Peyer's patch (tissue), 4 donors: Measurements from ENCODE around the gene MTRFR. TPM values are rescaled to one million over a fixed set of nuclear protein-coding genes. Genes with fewer than 3 reads are reported as not detected.
"Not testable (repeated sequence)": the region's sequence is repeated elsewhere in the genome, so short reads cannot be mapped to it uniquely, and the experiment has no call there.

Experiments
- DNase-seq, 3 donors: peaks; one replicate each; pipeline ENCODE4 v3.0.0-alpha.2; 2017 to 2019
- H3K27ac ChIP-seq, 4 donors: fragments of 200-600 bp; sonication (generic); one replicate each; pipeline ENCODE4 v1.5.1; 2016 to 2019
- H3K27me3 ChIP-seq, 2 donors: fragments of 200-600 bp; sonication (generic); one replicate each; pipeline ENCODE4 v1.5.1; 2019
- H3K36me3 ChIP-seq, 3 donors: fragments of 200-600 bp; sonication (generic); one replicate each; pipeline ENCODE4 v1.5.1; 2016 to 2019
- H3K4me1 ChIP-seq, 4 donors: fragments of 200-600 bp; sonication (generic); one replicate each; pipeline ENCODE4 v1.5.1; 2016 to 2019
- H3K4me3 ChIP-seq, 4 donors: fragments of 200-600 bp; sonication (generic); 1 replicate in 3 of 4; 2 replicates in 1 of 4; pipeline ENCODE4 v1.5.1; 2016 to 2019; ENCODE audit warnings: mild to moderate bottlenecking in 1 of 4
- H3K9me3 ChIP-seq, 4 donors: fragments of 200-600 bp; sonication (generic); one replicate each; pipeline ENCODE4 v1.5.1; 2016 to 2019; ENCODE audit warnings: mild to moderate bottlenecking in 1 of 4
- POLR2A ChIP-seq, 2 donors: fragments of 450-650 bp; IDR thresholded peaks; one replicate each; pipeline ENCODE4 v1.5.1; 2017; ENCODE audit warnings: antibody characterized with exemption in 2 of 2, mild to moderate bottlenecking in 2 of 2, moderate library complexity in 2 of 2
- total RNA-seq, 4 donors: library from RNA; depleted of rRNA; stranded (reverse); fragments of >200 nt; gene quantifications; one replicate each; pipeline ENCODE4 v1.1.0, GENCODE V29; 2016
- TF ChIP-seq, protein P1 (sequence below), 6 experiments: fragments of 450-650 bp in 4 of 6; fragments of 200-600 bp in 2 of 6; sonication (generic) in 1 of 6; IDR thresholded peaks; one replicate each; pipeline ENCODE4 v1.5.1; 2017 to 2019; ENCODE audit warnings: antibody characterized with exemption in 6 of 6, mild to moderate bottlenecking in 3 of 6, moderate library complexity in 1 of 6

The MTRFR gene
- 10 to 100 TPM; 10.2 to 23.1 (median 17.1) TPM for total RNA-seq

DNA sequence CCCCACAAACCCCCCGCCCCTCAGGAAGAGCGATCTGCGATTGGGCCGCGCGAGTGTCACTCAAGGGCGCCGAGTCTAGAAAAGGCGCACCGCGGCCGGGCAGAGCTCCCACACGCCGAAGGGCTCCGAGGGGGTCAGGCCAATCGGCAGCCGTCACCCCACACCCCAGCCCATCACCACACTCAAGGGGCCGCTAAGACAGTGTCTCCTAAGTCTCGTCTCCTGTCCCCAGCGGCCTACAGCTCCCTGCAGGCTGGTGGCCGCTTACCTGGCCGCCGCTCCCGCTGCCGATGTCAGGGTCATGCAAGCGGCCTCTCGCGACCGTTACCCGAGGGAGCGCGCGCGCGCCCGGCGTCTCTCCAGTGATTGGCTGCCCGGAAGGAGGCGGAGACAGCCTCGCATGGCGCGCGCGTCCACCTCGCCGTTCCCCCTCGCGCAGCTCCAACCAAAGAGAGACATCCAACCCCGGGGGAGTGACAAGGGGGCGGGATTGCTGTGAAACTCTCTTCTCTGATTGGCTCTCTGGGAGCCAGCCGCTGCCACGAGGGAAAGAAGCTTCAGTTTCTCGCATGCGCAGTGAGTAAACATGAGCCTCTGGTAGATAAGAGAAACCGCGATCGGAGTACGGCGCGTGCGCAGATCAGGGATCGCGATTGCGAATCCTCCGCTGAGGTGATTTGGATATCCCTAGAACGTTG is at the start of gene MTRFR, which contains the start of gene MPHOSPH9:
Gene MTRFR, plus strand, starts transcription at position 630 of the 698 bp plus-strand sequence. CDS start 20,239 bp downstream, outside the sequence.
Gene MPHOSPH9, minus strand, starts transcription at position 335 of the 698 bp plus-strand sequence. CDS start 2,777 bp downstream, outside the sequence.
- Histone ChIP-seq H3K4me3 (peak within 1 kb of the TSS; percentile 66 to 71 (median 70)), H3K36me3 (no peaks in the 10 kb centered on the region), H3K27ac (peak within 1 kb of the TSS; percentile 83 to 95 (median 92)), H3K4me1 (peaks cover 0 to 40% (median 7%) of the 10 kb centered on the region in 4 donors), H3K9me3 (no peaks in the 10 kb centered on the region), H3K27me3 (no peaks in the 10 kb centered on the region)
- TF ChIP-seq, protein P1, sequence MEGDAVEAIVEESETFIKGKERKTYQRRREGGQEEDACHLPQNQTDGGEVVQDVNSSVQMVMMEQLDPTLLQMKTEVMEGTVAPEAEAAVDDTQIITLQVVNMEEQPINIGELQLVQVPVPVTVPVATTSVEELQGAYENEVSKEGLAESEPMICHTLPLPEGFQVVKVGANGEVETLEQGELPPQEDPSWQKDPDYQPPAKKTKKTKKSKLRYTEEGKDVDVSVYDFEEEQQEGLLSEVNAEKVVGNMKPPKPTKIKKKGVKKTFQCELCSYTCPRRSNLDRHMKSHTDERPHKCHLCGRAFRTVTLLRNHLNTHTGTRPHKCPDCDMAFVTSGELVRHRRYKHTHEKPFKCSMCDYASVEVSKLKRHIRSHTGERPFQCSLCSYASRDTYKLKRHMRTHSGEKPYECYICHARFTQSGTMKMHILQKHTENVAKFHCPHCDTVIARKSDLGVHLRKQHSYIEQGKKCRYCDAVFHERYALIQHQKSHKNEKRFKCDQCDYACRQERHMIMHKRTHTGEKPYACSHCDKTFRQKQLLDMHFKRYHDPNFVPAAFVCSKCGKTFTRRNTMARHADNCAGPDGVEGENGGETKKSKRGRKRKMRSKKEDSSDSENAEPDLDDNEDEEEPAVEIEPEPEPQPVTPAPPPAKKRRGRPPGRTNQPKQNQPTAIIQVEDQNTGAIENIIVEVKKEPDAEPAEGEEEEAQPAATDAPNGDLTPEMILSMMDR (IDR thresholded peaks at IDR 0.05): peak in 2 of 6 experiments; percentile 5 to 19
- TF ChIP-seq POLR2A (IDR thresholded peaks at IDR 0.05): peak; percentile 95 to 96
- peak; percentile 98 to 99 (median 99) for DNase-seq

DNA sequence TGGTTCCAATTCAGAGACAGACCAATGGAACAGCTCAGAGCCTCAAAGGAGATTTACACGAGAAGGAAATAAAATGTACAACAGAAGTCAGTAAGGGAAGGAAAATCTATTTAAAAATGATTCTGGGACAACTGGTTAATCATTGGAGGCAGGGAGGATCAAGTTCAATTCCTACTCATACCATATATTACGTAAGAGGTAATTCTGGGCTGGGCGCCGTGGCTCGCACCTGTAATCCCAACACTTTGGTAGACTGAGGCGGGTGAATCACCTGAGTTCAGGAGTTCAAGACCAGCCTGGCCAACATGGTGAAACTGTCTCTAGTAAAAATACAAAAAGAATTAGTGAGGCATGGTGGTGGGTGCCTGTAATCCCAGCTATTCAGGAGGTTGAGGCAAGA is 45.6 kb upstream of the MTRFR start:
- no peaks in the 10 kb centered on the region for H3K27me3 ChIP-seq
- no peaks in the 10 kb centered on the region for H3K4me1 ChIP-seq
- H3K36me3 ChIP-seq: peaks cover 0 to 34% (median 0%) of the 10 kb centered on the region in 3 donors
- TF ChIP-seq, protein P1 (IDR thresholded peaks at IDR 0.05): no peak
- no peak for TF ChIP-seq POLR2A (IDR thresholded peaks at IDR 0.05)
- DNase-seq: no peak
- H3K27ac ChIP-seq: no peak overlapping the region
- no peak overlapping the region for H3K4me3 ChIP-seq
- no peaks in the 10 kb centered on the region for H3K9me3 ChIP-seq

DNA sequence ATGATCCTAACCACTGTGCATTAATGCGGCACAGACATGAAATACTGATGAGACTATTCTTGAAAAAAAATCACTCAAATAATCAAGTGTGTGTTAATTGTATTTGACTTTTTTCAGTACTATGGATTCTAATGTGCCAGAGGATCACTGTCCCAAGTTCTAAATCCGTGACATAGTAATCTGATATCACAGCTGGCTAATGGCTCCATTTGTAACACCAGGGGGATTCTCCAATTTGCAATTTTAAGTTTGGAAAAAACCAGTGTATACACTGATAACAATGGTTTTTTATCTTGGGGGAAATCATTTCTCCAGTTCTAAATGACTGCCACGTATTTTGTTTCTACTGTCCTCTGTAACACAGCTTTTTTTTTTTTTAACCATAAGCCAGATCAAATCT is 33.3 kb upstream of the MTRFR start:
- Histone ChIP-seq H3K9me3 (no peaks in the 10 kb centered on the region), H3K4me3 (no peak overlapping the region), H3K27ac (no peak overlapping the region), H3K27me3 (no peaks in the 10 kb centered on the region), H3K36me3 (peaks cover 0 to 23% (median 0%) of the 10 kb centered on the region in 3 donors), H3K4me1 (no peaks in the 10 kb centered on the region)
- no peak for TF ChIP-seq POLR2A (IDR thresholded peaks at IDR 0.05)
- no peak for DNase-seq

DNA sequence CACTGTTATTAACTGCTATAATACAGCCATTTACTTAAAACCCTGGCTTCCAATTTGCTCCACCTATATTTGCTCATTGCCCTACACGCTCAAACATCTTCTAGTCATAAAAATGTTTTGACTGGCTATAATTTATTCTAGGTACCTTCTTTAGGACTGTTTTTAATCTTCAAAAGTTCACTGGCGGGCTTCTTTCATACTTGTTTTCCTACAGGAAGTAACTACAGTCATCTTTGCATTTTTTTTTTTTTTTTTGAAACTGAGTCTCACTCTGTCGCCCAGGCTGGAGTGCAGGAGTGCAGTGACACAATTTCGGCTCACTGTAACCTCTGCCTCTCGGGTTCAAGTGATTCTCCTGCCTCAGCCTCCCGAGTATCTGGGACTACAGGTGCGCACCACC is 32.8 kb upstream of the MTRFR start:
- H3K4me1 ChIP-seq: no peaks in the 10 kb centered on the region
- H3K27ac ChIP-seq: no peak overlapping the region
- TF ChIP-seq, protein P1 (IDR thresholded peaks at IDR 0.05): no peak
- no peak for TF ChIP-seq POLR2A (IDR thresholded peaks at IDR 0.05)
- H3K9me3 ChIP-seq: no peaks in the 10 kb centered on the region
- H3K36me3 ChIP-seq: peaks cover 0 to 22% (median 0%) of the 10 kb centered on the region in 3 donors
- no peak overlapping the region for H3K4me3 ChIP-seq
- DNase-seq: peak in 1 of 3 donors; percentile 8
- no peaks in the 10 kb centered on the region for H3K27me3 ChIP-seq

DNA sequence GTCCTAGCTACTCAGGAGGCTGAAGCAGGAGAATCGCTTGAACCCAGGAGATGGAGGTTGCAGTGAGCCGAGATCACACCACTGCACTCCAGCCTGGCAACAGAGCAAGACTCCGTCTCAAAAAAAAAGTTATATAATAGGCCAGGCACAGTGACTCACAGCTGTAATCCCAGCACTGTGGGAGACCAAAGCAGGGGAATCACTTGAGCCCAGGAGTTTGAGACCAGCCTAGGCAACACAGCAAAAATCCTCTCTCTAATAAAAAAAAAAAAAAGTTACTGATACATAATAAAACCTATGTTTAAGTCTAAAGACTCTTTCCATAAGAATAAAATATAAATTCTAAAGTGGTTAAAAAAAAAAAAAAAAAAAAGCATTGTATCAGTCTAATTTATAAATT is 26.4 kb upstream of the MTRFR start:
- not testable (repeated sequence) for H3K4me1 ChIP-seq, H3K4me3 ChIP-seq, H3K27ac ChIP-seq, H3K9me3 ChIP-seq, DNase-seq, H3K27me3 ChIP-seq
- peaks cover 0 to 54% (median 0%) of the 10 kb centered on the region in 3 donors for H3K36me3 ChIP-seq

DNA sequence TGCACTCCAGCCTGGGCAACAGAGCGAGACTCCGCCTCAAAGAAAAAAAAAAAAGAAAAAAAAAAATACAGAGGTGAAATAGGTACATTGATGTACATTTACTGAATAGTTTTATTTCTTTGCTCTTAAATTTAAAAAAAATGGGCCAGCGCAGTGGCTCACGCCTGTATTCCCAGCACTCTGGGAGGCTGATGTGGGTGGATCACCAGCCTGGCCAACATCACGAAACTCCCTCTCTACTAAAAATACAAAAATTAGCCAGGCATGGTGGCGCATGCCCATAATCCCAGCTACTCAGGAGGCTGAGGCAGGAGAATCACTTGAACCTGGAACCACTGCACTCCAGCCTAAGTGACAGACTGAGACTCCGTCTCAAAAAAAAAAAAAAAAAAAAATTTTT is 25.4 kb upstream of the MTRFR start:
- not testable (repeated sequence) for H3K9me3 ChIP-seq, H3K4me3 ChIP-seq, H3K27ac ChIP-seq, H3K4me1 ChIP-seq, DNase-seq, H3K27me3 ChIP-seq
- peaks cover 0 to 50% (median 0%) of the 10 kb centered on the region in 3 donors for H3K36me3 ChIP-seq

DNA sequence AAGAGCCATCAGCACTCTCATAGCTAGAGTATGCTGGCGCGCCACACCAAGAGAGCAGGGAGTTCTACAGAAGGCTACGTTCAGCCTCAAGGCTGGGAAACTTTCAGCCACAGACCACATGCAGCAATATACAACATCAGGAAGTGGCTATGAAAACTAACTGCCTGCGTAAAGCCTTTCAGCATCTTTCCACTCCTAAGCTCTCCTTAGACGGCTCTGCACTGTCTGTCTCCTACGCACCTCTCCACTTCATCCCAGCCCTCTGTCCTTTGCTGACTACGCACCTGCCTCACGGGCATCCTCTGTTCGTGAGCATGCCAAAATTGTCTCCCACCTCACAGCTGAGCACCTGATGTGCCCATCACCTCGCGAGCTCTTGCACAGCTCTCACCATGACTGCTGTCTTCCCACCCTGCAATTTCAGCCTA is 10.0 kb upstream of the MTRFR start:
- H3K27ac ChIP-seq: peak overlapping the region; percentile 14 to 63 (median 46)
- TF ChIP-seq, protein P1 (IDR thresholded peaks at IDR 0.05): no peak
- TF ChIP-seq POLR2A (IDR thresholded peaks at IDR 0.05): peak in 1 of 2 donors; percentile 10

More for the DNA sequence above, 10.0 kb upstream of the MTRFR start:
- no peaks in the 10 kb centered on the region for H3K27me3 ChIP-seq
- H3K4me1 ChIP-seq: no peaks in the 10 kb centered on the region
- H3K9me3 ChIP-seq: no peaks in the 10 kb centered on the region
- H3K36me3 ChIP-seq: peaks cover 0 to 36% (median 0%) of the 10 kb centered on the region in 3 donors
- DNase-seq: peak in 2 of 3 donors; percentile 42 to 78
- no peak overlapping the region for H3K4me3 ChIP-seq
